H1 (cell line): ENCODE results near the gene PIGU.

Experiments
- NRF1 ChIP-seq: IDR thresholded peaks from 2 replicates; pipeline ENCODE4 v1.6.1; 2011; ENCODE audit warnings: mild to moderate bottlenecking, low read depth, low read length, improper control_type of control experiment
- POLR2A ChIP-seq, 2 experiments: IDR thresholded peaks; 1 replicate in 1 of 2; 2 replicates in 1 of 2; pipeline ENCODE4 v1.6.1; 2011; ENCODE audit warnings: low read depth in 2 of 2, low read length in 2 of 2, mild to moderate bottlenecking in 2 of 2; ENCODE audit errors: control extremely low read depth in 1 of 2
- TF ChIP-seq, protein P1 (sequence below), 3 experiments: IDR thresholded peaks; 1 replicate in 2 of 3; 2 replicates in 1 of 3; pipeline versions ENCODE4 v1.5.1 to v1.6.1; 2011; ENCODE audit warnings: low read length in 3 of 3, mild to moderate bottlenecking in 3 of 3, inconsistent platforms in 2 of 3, low read depth in 1 of 3, moderate library complexity in 1 of 3; ENCODE audit not compliant: insufficient read depth in 1 of 3; ENCODE audit errors: control extremely low read depth in 1 of 3

DNA sequence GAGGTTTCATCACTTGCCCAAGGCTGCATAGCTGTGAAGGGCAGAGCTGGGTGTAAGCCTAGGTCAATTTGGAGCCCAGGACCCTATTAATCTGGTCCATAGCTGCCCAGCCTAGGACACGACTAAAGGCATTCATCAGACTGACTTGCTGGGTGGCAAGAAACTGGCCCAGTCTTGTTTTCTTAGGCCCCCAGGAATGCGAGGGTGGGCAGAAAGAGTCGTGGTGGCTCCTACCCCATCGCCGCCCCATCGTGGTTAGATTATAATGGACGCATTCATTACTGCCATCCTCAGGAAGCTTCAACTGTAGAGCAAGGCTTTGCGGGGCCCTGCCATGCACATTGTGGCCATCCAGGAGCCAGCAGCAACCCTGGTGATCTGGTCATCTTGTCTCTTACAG, 144.6 kb downstream of the PIGU start:
- TF ChIP-seq, protein P1, sequence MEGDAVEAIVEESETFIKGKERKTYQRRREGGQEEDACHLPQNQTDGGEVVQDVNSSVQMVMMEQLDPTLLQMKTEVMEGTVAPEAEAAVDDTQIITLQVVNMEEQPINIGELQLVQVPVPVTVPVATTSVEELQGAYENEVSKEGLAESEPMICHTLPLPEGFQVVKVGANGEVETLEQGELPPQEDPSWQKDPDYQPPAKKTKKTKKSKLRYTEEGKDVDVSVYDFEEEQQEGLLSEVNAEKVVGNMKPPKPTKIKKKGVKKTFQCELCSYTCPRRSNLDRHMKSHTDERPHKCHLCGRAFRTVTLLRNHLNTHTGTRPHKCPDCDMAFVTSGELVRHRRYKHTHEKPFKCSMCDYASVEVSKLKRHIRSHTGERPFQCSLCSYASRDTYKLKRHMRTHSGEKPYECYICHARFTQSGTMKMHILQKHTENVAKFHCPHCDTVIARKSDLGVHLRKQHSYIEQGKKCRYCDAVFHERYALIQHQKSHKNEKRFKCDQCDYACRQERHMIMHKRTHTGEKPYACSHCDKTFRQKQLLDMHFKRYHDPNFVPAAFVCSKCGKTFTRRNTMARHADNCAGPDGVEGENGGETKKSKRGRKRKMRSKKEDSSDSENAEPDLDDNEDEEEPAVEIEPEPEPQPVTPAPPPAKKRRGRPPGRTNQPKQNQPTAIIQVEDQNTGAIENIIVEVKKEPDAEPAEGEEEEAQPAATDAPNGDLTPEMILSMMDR (IDR thresholded peaks at IDR 0.05; ENCODE audit: control extremely low read depth in 1 of 3, insufficient read depth in 1 of 3, low read depth in 1 of 3, low read length in 3 of 3): no peak
- TF ChIP-seq NRF1: no peak
- TF ChIP-seq POLR2A (IDR thresholded peaks at IDR 0.05; ENCODE audit: control extremely low read depth in 1 of 2, low read depth in 2 of 2, low read length in 2 of 2): no peak
